Natural killer cell treated with Interleukin-12 subunit alpha and Interleukin-12 subunit beta and Interleukin-15 and Interleukin-18, amount 100 ng/mL, for 72 hours (primary cell): ENCODE data around the gene MANBA. TPM values are rescaled to one million over a fixed set of nuclear protein-coding genes. Genes with fewer than 3 reads are reported as not detected.

Source experiments
- ATAC-seq, 2 donors: fragments of 150-1000 bp; cut with Tn5 transposase in 1 of 2; sonication (Bioruptor Pico), chemical (Tn5 transposase) in 1 of 2; 2 replicates each; pipeline ENCODE4 v1.10.0; 2021
- DNase-seq: peaks from one replicate; pipeline ENCODE4 v3.0.0; 2022; ENCODE audit warnings: low spot score
- H3K27ac Mint-ChIP-seq, 2 donors: 1 replicate in 1 of 2; 2 replicates in 1 of 2; pipeline ENCODE4 v1.8.0; 2022; ENCODE audit warnings: mixed read lengths in 2 of 2, mild to moderate bottlenecking in 1 of 2, moderate library complexity in 1 of 2
- H3K27me3 Mint-ChIP-seq, 2 donors: 1 replicate in 1 of 2; 2 replicates in 1 of 2; pipeline ENCODE4 v1.8.0; 2022; ENCODE audit warnings: mixed read lengths in 2 of 2
- H3K36me3 Mint-ChIP-seq: one replicate; pipeline ENCODE4 v1.8.0; 2022; ENCODE audit warnings: mixed read lengths
- H3K4me1 Mint-ChIP-seq, 2 donors: 1 replicate in 1 of 2; 2 replicates in 1 of 2; pipeline ENCODE4 v1.8.0; 2022; ENCODE audit warnings: low read depth in 2 of 2, mixed read lengths in 2 of 2, mild to moderate bottlenecking in 1 of 2
- H3K4me3 Mint-ChIP-seq: one replicate; pipeline ENCODE4 v1.8.0; 2022; ENCODE audit warnings: mixed read lengths
- H3K9me3 Mint-ChIP-seq: 2 replicates; pipeline ENCODE4 v1.8.0; 2022; ENCODE audit warnings: mixed read lengths
- total RNA-seq, 2 donors: library from RNA; stranded (reverse); gene quantifications; one replicate each; pipeline ENCODE4 v1.2.3, GENCODE V29; 2022

Gene MANBA
- total RNA-seq, 2 donors from 2014 or later, result 14.7 to 15.5 TPM

GRCh38 chr4:102694791-102695190 lies 66.0 kb downstream of the MANBA start:
- H3K27me3 Mint-ChIP-seq, result no peaks in the 10 kb centered on the region
- no peak overlapping the region for H3K4me3 Mint-ChIP-seq
- no peaks in the 10 kb centered on the region for H3K36me3 Mint-ChIP-seq
- no peak overlapping the region for H3K27ac Mint-ChIP-seq
- H3K9me3 Mint-ChIP-seq, result no peaks in the 10 kb centered on the region
- no peak for DNase-seq
- no peaks in the 10 kb centered on the region for H3K4me1 Mint-ChIP-seq
- no peak for ATAC-seq

GRCh38 chr4:102693861-102694260 lies 66.9 kb downstream of the MANBA start:
- Mint-ChIP-seq H3K36me3 (no peaks in the 10 kb centered on the region), H3K27me3 (no peaks in the 10 kb centered on the region), H3K4me1 (no peaks in the 10 kb centered on the region), H3K9me3 (no peaks in the 10 kb centered on the region), H3K27ac (no peak overlapping the region), H3K4me3 (no peak overlapping the region)
- ATAC-seq (no peak), DNase-seq (no peak)

GRCh38 chr4:102693262-102693850 lies 67.4 kb downstream of the MANBA start:
- no peaks in the 10 kb centered on the region for H3K9me3 Mint-ChIP-seq
- ATAC-seq (no peak), DNase-seq (no peak)
- H3K27ac Mint-ChIP-seq, result no peak overlapping the region
- no peak overlapping the region for H3K4me3 Mint-ChIP-seq
- H3K36me3 Mint-ChIP-seq, result no peaks in the 10 kb centered on the region
- no peaks in the 10 kb centered on the region for H3K27me3 Mint-ChIP-seq
- no peaks in the 10 kb centered on the region for H3K4me1 Mint-ChIP-seq

GRCh38 chr4:102692474-102692873 lies 68.3 kb downstream of the MANBA start:
- no peaks in the 10 kb centered on the region for H3K36me3 Mint-ChIP-seq
- no peaks in the 10 kb centered on the region for H3K4me1 Mint-ChIP-seq
- DNase-seq (no peak), ATAC-seq (no peak)
- H3K27me3 Mint-ChIP-seq, result no peaks in the 10 kb centered on the region
- no peaks in the 10 kb centered on the region for H3K9me3 Mint-ChIP-seq
- no peak overlapping the region for H3K27ac Mint-ChIP-seq
- H3K4me3 Mint-ChIP-seq, result no peak overlapping the region

GRCh38 chr4:102687982-102688433 lies 72.8 kb downstream of the MANBA start:
- Mint-ChIP-seq H3K36me3 (no peaks in the 10 kb centered on the region), H3K4me3 (no peak overlapping the region), H3K9me3 (no peaks in the 10 kb centered on the region), H3K27me3 (no peaks in the 10 kb centered on the region), H3K4me1 (no peaks in the 10 kb centered on the region), H3K27ac (no peak overlapping the region)
- ATAC-seq (no peak), DNase-seq (no peak)

GRCh38 chr4:102687373-102687981 lies 73.3 kb downstream of the MANBA start:
- Mint-ChIP-seq H3K27ac (no peak overlapping the region), H3K4me3 (no peak overlapping the region), H3K4me1 (no peaks in the 10 kb centered on the region), H3K27me3 (no peaks in the 10 kb centered on the region), H3K36me3 (no peaks in the 10 kb centered on the region), H3K9me3 (no peaks in the 10 kb centered on the region)
- no peak for DNase-seq
- ATAC-seq, result no peak

- no peak overlapping the region for H3K27ac Mint-ChIP-seq
- H3K4me1 Mint-ChIP-seq, result no peaks in the 10 kb centered on the region
- H3K4me3 Mint-ChIP-seq, result no peak overlapping the region
- ATAC-seq (no peak), DNase-seq (no peak)
- no peaks in the 10 kb centered on the region for H3K9me3 Mint-ChIP-seq
- no peaks in the 10 kb centered on the region for H3K27me3 Mint-ChIP-seq
- no peaks in the 10 kb centered on the region for H3K36me3 Mint-ChIP-seq
Observed at GRCh38 chr4:102685768-102686167, 75.0 kb downstream of the MANBA start.

GRCh38 chr4:102684610-102685052 lies 76.1 kb downstream of the MANBA start:
- no peaks in the 10 kb centered on the region for H3K36me3 Mint-ChIP-seq
- DNase-seq, result no peak
- no peak overlapping the region for H3K4me3 Mint-ChIP-seq
- no peaks in the 10 kb centered on the region for H3K27me3 Mint-ChIP-seq
- no peaks in the 10 kb centered on the region for H3K4me1 Mint-ChIP-seq
- no peak overlapping the region for H3K27ac Mint-ChIP-seq
- peak in 1 of 2 donors; percentile 57 for ATAC-seq
- no peaks in the 10 kb centered on the region for H3K9me3 Mint-ChIP-seq

GRCh38 chr4:102683881-102684609 lies 76.7 kb downstream of the MANBA start:
- no peak overlapping the region for H3K27ac Mint-ChIP-seq

GRCh38 chr4:102678695-102679335 lies 82.0 kb downstream of the MANBA start:
- Mint-ChIP-seq H3K4me3 (no peak overlapping the region), H3K36me3 (no peaks in the 10 kb centered on the region), H3K27me3 (no peaks in the 10 kb centered on the region), H3K27ac (no peak overlapping the region), H3K4me1 (no peaks in the 10 kb centered on the region), H3K9me3 (no peaks in the 10 kb centered on the region)
- DNase-seq, result no peak
- ATAC-seq, result no peak

More at GRCh38 chr4:102683881-102684609, 76.7 kb downstream of the MANBA start:
- ATAC-seq, result no peak
- H3K9me3 Mint-ChIP-seq, result no peaks in the 10 kb centered on the region
- no peak for DNase-seq
- H3K27me3 Mint-ChIP-seq, result no peaks in the 10 kb centered on the region
- H3K36me3 Mint-ChIP-seq, result no peaks in the 10 kb centered on the region
- no peaks in the 10 kb centered on the region for H3K4me1 Mint-ChIP-seq
- H3K4me3 Mint-ChIP-seq, result no peak overlapping the region

GRCh38 chr4:102678107-102678506 lies 82.7 kb downstream of the MANBA start:
- DNase-seq (no peak), ATAC-seq (no peak)

GRCh38 chr4:102675141-102675540 lies 85.6 kb downstream of the MANBA start:
- Mint-ChIP-seq H3K4me1 (no peaks in the 10 kb centered on the region), H3K36me3 (no peaks in the 10 kb centered on the region), H3K27me3 (no peaks in the 10 kb centered on the region), H3K27ac (no peak overlapping the region), H3K4me3 (no peak overlapping the region), H3K9me3 (no peaks in the 10 kb centered on the region)
- DNase-seq (no peak), ATAC-seq (no peak)

More at GRCh38 chr4:102678107-102678506, 82.7 kb downstream of the MANBA start:
- no peaks in the 10 kb centered on the region for H3K36me3 Mint-ChIP-seq
- H3K9me3 Mint-ChIP-seq, result no peaks in the 10 kb centered on the region
- H3K4me3 Mint-ChIP-seq, result no peak overlapping the region
- H3K27ac Mint-ChIP-seq, result no peak overlapping the region
- no peaks in the 10 kb centered on the region for H3K27me3 Mint-ChIP-seq
- H3K4me1 Mint-ChIP-seq, result no peaks in the 10 kb centered on the region

GRCh38 chr4:102667001-102667400 lies 93.8 kb downstream of the MANBA start:
- Mint-ChIP-seq H3K27ac (no peak overlapping the region), H3K4me3 (no peak overlapping the region), H3K36me3 (peaks cover 8% of the 10 kb centered on the region), H3K4me1 (peaks cover 0 to 2% of the 10 kb centered on the region in 2 donors), H3K27me3 (no peaks in the 10 kb centered on the region), H3K9me3 (no peaks in the 10 kb centered on the region)
- no peak for DNase-seq
- no peak for ATAC-seq

GRCh38 chr4:102665527-102665926 lies 95.2 kb downstream of the MANBA start:
- Mint-ChIP-seq H3K4me1 (peaks cover 0 to 2% of the 10 kb centered on the region in 2 donors), H3K36me3 (peaks cover 8% of the 10 kb centered on the region), H3K9me3 (no peaks in the 10 kb centered on the region), H3K27me3 (no peaks in the 10 kb centered on the region), H3K27ac (no peak overlapping the region), H3K4me3 (no peak overlapping the region)
- DNase-seq (no peak), ATAC-seq (no peak)
